Measurements from ENCODE around the gene PTGFRN. TPM values are rescaled to one million over a fixed set of nuclear protein-coding genes. Genes with fewer than 3 reads are reported as not detected.

PTGFRN gene
- total RNA-seq, 1 experiment from 2014 or later = 70.9 TPM

DNA sequence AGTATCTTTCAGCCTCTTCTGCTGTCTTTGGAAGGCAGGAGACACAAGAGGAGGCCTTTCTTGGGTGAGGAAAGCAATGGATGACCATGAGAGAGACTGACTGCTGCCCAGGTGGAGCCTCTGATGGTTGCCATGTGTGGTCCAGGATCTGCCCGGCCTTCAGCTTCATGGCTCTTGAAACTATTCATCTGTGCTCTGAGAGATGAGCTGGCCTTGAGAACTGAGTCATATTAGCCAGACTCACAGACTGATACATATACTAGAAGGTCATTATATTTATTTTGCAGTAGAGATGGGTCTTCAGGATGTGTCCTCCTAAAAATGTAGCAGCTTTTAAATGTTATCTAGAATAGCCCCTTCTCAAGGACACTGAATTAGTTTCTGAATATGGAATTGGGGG is 33.7 kb downstream of the PTGFRN start:
- DNase-seq (ENCODE audit: low spot score) = no peak

DNA sequence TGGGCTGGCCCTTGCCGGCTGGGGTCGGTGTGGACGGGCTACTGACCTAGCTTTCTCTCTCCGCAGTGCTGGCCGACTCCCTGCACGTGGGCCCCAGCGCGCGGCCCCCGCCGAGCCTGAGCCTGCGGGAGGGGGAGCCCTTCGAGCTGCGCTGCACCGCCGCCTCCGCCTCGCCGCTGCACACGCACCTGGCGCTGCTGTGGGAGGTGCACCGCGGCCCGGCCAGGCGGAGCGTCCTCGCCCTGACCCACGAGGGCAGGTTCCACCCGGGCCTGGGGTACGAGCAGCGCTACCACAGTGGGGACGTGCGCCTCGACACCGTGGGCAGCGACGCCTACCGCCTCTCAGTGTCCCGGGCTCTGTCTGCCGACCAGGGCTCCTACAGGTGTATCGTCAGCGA is 34.9 kb downstream of the PTGFRN start:
- no peak for DNase-seq (ENCODE audit: low spot score)

DNA sequence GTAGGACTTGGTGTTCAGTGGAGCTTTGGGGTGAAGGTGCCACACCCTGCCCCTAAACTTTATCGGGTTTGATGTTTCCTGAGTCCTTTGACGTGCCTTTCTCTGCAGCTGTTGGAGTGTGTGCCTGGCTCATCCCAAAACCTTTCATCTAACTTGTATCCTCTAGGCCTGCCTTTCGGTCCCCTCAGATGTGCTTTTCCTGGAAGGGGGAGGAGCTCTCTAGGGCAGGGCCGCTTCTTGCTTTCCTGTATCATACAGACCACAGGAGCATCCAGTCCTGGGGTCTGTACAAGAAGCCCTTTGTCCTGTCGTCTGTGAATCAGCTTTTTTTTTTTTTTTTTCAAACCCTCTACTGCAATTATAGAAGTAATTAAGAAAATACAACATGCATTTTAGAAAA is 35.7 kb downstream of the PTGFRN start:
- DNase-seq (ENCODE audit: low spot score) = no peak

DNA sequence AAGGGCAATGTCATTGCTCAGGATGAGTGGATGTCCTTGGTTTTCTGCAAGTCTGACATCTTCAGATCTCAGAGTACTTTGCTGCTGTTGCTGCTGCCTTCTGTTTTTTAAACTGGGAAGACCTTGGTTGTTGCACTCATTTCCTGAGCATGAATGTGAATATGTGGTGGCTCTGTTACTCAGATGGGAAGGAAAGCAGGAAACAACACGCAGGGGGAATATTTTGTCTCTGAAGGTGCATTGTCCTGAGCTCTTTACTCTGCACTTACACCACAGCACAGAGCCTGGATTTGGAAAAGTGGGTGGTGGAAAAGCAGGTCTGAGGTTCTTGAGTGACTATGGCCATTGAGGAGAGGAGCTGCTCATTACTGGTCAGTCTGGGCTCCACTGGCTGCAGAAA is 36.3 kb downstream of the PTGFRN start:
- no peak for DNase-seq (ENCODE audit: low spot score)

DNA sequence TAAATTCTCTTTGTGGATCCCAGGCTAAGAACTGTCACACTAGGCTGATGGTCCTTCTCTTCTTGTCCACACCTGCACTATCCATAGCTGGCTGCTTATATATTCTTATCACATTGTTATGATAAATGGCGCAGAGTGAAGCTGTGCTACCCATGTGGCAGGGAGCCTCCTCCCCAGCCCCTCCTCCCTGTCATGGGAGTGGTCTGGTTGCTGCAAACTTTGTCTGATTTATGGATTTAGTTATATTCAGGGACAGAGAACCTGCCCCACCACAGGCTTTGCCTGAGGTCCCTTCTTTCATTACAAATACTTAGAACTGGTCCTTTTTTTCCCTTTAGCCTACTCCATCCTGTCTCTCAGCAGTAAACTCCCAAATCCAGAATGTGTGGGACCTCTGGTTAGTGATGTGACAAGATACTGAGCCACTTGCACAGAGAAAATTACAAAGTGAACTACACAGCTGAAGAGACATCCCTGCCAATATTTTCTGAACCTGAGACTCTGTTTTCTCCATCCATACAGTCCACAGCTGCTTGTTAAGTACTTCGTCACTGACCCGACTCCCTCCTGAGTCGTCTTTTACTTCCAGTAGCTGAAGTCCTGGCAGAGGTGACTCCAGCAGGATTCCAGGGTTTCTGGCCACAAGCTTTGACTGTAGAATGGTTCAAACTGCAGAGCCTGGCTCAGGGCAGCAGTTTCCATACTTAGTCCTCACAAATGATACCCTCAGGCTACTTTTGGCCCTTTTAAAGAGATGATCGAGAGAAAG is 37.6 kb downstream of the PTGFRN start:
- DNase-seq (ENCODE audit: low spot score) = no peak

DNA sequence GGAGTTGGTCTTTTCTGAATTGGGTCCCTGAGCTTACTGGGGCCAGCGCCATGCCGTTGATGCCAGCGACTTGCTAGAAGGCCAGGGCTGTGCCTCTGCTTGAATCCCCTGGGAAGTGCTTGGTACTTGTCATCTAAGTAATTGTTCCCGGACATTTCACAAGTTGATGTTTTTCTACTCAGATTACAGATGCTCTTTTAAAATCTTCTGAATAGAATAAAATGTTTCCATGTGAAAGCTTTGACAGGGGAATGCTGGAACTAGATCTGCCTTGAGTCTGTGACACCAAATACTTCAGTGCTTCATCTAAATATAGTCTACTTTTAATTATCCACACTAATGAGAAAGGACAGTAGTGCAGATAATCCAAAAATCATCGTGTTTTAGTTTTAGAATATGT is 38.3 kb downstream of the PTGFRN start:
- DNase-seq (ENCODE audit: low spot score) = no peak

DNA sequence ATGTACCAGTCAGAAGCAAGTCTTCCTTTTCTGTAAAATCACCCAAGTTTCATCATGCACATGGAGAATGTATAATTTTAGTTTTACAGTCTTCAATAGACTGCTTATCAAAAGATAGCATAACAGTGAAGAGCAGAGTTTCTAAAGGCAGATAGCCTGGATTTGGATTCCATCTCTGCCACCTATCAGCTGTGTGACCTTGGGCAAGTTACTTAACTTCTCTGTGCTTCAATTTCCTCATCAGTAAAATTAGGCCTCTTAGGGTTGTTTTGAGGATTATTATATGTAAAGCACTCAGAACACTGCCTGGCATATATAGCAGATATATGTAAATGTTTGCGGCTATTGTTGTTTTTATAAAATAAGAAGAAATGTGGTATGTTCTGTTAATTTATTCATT is 38.9 kb downstream of the PTGFRN start:
- DNase-seq (ENCODE audit: low spot score) = no peak

DNA sequence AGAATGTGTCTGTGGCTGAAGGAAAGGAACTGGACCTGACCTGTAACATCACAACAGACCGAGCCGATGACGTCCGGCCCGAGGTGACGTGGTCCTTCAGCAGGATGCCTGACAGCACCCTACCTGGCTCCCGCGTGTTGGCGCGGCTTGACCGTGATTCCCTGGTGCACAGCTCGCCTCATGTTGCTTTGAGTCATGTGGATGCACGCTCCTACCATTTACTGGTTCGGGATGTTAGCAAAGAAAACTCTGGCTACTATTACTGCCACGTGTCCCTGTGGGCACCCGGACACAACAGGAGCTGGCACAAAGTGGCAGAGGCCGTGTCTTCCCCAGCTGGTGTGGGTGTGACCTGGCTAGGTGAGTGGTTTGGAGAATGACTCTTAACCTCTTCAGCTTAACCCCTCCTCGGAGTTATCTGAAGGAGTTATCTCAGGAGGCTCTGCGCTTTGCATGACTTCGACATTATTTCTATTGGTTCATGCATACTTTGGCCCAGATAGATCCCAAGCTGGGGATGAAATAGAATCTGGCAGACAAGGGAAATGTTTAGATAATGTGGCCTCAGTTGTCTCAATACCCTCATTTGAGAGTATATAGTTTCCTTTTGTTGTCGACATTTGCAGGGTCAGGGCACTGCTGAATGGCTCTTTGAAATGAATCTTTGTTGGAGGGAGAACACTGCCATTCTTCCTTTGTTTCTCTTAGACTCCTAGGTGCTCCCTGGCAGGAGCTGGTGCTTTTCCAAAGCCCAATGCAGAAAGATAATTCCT is 39.7 kb downstream of the PTGFRN start:
- DNase-seq (ENCODE audit: low spot score) = no peak

DNA sequence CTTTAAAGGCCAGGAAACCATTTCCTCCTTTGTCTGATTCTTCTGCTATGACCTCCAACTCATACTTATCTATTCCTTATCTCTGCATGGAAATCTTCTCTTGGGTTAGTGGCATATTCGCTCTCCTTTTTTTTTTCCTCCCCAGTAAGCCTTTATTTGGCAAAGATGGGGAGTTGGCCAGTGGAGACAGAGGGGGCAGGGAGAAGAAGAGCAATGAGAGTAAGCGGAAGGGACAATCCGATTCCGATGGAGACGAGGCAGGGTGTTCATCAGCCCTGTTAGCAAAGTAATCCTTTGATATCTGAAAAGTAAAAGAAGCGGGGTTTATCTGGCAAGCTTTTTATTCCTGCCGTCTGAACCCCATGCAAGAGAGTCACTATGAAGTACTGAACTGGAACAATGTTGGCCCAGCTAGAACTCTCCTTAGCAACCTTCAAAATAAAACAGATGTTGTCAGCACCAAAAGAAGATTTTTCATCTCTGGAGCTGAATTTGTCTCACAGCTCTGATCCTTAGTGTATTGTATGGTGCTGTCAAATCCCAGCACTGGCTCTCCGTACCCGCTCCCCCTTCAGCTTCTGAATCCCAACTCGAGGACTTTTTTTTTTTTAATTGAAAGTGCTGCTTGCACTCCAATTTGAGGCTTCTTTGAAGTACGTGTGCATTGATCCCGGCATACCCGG is 40.9 kb downstream of the PTGFRN start:
- no peak for DNase-seq (ENCODE audit: low spot score)

DNA sequence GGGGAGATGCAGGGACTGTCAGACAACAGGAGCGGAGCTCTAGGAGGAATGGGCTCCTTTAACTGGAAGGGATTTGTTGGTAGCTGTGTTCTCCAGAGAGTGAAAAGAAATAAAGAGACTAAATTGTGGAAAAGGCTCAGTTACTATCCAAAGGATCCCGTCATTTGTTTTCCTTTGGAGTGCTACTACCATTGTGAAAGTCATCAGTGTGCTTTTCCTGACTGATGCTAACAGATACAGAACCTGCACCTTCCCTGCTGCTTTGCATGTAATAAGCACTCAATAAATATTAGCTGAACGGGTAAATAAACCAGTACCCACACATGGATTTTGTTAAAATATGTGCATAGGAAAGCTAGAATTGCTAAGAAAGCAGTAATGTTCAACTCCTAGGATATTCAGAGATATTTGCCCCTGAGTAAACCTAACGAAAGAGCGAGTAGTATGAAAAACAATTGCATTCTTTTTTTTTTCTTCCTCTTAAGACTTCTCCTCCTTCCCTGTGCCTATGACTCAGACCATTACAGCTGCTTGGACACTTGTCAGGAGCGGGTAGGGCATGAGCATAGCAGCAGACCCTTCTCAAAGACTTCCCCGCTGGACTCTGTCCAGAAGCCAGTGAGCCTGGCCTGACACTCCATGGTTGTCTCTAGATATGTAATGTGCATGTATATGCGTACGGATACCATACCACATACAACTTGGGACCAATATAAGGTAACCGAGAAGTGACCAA is 41.7 kb downstream of the PTGFRN start:
- no peak for DNase-seq (ENCODE audit: low spot score)

DNA sequence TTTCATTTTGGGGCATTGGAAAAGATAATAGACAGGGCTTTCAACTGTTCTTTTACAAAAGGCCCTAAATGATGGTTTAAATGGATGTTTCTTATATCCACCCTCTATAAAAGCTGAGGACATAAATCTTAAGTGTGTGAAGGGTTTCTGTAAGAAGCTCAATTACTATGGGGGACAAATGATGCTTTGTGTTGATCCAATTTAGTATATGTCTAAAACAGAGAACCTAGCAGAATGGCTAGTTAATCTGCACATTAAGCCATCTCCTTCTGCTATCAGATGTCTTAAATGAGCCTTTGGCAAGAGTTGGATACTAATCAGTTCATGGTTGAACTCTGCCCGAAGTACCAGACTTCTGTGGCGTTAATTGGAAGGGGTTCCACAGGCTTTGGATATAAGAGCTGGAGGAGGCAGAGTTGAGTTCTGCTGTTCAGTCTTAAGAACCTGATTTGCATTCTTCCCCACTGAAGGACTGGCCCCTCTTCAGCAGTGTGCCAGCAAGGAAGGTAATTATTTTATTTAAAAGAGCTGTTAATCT is 43.1 kb downstream of the PTGFRN start:
- DNase-seq (ENCODE audit: low spot score) = no peak

DNA sequence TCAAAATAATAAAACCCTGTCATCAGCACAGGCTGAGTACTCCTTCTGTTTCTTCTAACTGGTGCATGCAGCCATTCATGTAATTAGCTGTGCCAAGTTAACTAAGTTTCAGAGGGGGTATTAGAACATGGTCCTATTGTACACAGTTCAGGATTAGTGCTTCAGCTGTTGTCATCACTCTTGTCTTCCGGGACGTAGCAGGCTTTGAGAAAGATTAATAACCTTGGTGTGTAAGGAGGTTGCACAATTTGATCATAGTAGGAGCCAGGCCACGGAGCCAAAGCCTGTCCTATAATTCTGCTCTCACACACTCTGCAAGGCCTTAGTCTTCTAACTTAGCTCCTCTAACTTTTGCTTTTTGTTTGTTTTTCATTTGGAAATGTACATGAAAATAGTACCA is 44.7 kb downstream of the PTGFRN start:
- no peak for DNase-seq (ENCODE audit: low spot score)

DNA sequence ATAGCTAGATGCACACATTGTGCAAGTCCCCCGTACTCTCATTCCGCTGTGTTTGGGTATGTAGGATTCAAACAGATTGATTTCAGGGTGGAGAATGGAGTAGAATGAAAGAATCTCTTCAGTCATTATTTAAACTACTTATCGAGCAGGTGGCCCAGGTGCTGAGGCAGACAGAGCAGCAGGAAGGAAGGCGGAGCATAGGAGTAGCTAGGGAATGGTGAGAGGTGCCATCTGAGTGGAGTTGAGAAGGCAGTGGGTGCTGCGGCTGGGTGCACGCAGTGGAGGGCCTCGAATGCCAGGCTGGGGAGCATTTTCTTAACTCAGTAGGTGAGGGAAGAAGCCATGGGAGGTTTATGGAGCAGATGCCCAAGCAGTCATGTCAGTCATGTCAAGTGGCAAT is 46.7 kb downstream of the PTGFRN start:
- no peak for DNase-seq (ENCODE audit: low spot score)

DNA sequence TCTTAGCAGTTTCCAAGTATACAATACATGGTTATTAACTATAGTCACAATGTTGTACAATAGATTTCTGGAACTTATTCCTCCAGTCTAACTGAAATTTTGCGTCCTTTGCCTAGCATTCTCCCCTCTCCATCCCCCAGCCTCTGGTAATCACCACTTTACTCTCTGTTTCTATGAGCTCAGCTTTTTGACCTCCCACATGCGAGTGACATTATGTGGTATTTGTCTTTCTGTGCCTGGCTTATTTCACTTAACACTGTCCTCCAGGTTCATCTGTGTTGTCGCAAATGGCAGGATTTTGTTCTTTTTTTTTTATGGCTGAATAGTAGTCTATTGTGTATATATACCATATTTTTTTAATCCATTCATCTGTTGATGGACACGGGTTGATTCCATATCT is 47.9 kb downstream of the PTGFRN start:
- no peak for DNase-seq (ENCODE audit: low spot score)

DNA sequence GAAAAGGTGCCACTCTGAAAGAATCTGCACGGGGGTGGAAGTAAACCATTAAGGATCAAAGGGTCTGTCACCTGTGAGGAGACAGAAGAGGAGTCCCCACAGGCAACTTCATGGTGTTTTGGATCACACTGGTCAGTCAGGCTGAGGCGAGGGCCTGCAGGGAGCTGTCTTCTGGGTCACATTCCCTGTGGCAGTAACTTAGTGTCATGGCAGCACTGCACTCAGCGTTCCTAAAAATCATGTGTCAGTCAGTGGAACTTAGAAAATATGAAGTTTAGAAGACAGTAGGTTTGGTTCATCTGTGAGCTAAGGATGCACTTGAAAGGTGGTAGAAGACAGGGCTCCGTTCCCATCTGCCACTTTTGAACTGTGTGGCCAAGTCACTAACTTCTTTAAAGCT is 48.4 kb downstream of the PTGFRN start:
- DNase-seq (ENCODE audit: low spot score) = no peak

DNA sequence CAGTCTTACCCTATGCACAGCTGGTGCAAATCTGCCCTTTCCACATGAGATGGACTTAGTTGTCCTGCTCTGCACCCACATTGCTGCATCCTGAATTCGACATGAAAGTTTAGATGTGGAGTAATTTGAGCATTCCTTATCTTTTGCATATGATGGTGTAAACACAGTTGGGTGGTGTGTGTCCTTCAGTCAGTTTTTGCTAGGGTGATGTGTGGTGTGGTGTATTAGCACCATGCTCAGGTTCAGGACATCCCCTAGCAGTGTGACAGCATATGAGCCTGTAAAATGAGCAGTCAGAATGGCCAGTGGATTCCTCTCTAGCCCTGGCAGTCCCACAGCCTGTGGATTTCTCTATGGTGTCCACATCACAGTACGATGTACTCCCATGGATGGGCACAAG is 49.3 kb downstream of the PTGFRN start:
- DNase-seq (ENCODE audit: low spot score) = no peak

DNA sequence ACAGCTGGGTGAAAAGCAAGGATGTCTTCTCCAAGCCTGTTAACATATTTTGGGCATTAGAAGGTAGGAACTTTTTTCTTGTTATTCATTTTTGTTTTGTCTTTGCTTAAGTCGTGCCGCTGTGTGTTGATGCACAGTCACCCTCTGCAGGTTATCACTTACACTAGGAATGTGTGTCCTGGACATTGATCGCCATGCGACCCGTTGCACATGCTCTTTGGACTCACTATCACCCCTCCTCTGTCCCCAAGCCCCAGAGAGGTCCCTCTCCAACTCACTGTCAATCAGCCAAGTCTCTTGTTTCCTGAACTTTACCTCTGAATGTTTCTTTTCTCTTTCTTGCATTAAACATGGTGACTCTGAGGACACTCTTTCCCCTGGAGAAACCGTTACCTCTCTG is 51.9 kb downstream of the PTGFRN start:
- DNase-seq (ENCODE audit: low spot score) = no peak

DNA sequence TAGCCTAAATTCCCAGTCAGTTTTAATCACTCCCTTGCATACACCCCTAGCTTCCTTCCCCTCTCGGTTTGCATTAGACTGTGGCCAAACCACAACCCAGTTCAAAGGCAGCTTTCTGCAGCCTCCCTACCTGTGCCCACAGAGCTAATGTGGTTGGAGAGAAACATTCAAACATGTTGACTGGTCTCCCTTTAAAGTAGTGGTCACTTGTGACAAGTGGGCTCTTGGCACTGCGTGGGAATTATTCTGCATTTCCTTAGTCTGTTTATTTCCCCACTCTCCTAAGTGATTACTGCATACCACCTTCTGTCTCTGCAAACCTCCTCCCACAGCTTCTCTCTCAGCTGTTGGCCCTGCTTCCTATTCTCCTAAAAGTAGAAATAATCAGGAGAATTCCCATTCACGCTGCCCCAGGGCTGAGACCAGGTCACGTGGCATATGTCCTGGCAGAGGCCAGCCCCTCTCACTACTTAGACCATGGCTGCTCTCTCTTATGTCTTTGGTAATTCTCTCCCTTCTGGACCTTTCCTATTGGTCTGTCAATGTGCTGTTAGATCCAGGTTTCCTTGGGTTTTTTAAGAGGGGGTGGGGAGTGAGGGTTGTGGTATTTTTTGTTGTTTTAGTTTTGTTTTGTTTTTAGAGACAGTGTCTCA is 53.4 kb downstream of the PTGFRN start:
- no peak for DNase-seq (ENCODE audit: low spot score)

DNA sequence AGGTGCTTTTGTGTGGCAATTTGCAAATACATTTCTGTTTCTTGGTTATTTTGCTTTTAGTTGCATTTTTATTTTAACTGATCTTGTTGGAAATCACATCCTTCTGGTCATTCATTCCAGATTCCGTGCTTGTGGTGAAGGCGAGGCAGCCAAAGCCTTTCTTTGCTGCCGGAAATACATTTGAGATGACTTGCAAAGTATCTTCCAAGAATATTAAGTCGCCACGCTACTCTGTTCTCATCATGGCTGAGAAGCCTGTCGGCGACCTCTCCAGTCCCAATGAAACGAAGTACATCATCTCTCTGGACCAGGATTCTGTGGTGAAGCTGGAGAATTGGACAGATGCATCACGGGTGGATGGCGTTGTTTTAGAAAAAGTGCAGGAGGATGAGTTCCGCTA is 57.1 kb downstream of the PTGFRN start:
- DNase-seq (ENCODE audit: low spot score) = no peak

DNA sequence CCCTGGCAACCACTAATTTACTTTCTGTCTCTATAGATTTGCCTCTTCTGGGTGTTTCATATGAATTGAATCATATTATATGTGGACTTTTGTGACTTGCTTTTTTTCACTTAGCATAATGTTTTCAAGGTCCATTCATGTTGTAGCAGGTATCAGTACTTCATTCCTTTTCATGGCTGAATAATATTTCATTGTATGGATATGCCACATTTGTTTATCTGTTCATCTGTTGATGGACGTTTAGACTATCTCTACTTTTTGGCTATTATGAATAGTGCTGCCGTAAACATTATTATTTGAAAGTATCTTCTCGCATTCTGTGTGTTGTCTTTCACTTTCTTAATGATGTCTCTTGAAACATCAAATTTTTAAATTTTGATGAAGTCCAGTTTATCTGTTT is 59.0 kb downstream of the PTGFRN start:
- no peak for DNase-seq (ENCODE audit: low spot score)

DNA sequence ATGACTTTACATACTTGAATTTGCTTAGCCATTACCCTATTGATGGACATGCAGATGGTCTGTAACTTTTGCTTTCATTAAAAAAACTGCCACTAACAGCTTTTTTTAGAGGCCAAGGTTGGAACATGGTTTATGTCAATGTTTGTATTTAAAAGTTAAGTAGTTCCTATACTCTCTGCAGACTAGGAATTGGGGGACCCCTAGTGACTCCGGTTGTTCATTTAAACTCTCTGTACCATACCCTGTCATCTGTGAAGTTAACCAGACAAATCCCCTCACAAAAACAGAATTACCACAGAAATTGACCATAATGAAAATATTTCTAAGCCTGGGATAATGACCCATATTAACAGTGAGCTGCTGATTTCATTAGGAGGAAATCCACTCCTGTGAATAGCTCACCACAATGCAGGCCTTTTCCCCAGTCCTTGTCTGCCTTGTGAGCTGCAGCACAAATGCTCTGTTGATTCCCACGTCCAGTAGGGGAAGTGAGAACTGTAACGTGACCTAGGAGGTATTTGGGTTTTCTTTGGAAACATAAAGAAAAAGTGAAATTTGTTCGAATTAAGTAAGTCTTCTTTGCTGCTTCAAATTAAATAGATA is 61.6 kb downstream of the PTGFRN start:
- no peak for DNase-seq (ENCODE audit: low spot score)
